Ishikawa (cell line): ENCODE measurements around the gene CLCNKB.

Experiments used
- CEBPB ChIP-seq: IDR thresholded peaks from 2 replicates; pipeline ENCODE4 v1.6.1; 2012
- CREB1 ChIP-seq: IDR thresholded peaks from 2 replicates; pipeline ENCODE4 v1.6.1; 2012; ENCODE audit warnings: low read depth
- EGR1 ChIP-seq: IDR thresholded peaks from 2 replicates; pipeline ENCODE4 v1.6.1; 2012
- EP300 ChIP-seq: IDR thresholded peaks from 2 replicates; pipeline ENCODE4 v1.6.1; 2012; ENCODE audit warnings: borderline replicate concordance
- FOXM1 ChIP-seq: IDR thresholded peaks from 2 replicates; pipeline ENCODE4 v1.6.1; 2012; ENCODE audit warnings: low read depth, borderline replicate concordance
- MAX ChIP-seq: IDR thresholded peaks from 2 replicates; pipeline ENCODE4 v1.6.1; 2012
- NFIC ChIP-seq: IDR thresholded peaks from 2 replicates; pipeline ENCODE4 v1.6.1; 2012
- RAD21 ChIP-seq: IDR thresholded peaks from 2 replicates; pipeline ENCODE4 v1.6.1; 2012; ENCODE audit warnings: low read depth
- REST ChIP-seq: IDR thresholded peaks from 2 replicates; pipeline ENCODE4 v1.6.1; 2012; ENCODE audit warnings: low read depth, mild to moderate bottlenecking
- TCF12 ChIP-seq: IDR thresholded peaks from 2 replicates; pipeline ENCODE4 v1.6.1; 2012; ENCODE audit warnings: low read depth
- TEAD4 ChIP-seq: IDR thresholded peaks from 2 replicates; pipeline ENCODE4 v1.6.1; 2012
- USF1 ChIP-seq: IDR thresholded peaks from 2 replicates; pipeline ENCODE4 v1.6.1; 2012
- YY1 ChIP-seq: IDR thresholded peaks from 2 replicates; pipeline ENCODE4 v1.6.1; 2012; ENCODE audit warnings: low read depth
- ZBTB7A ChIP-seq: IDR thresholded peaks from 2 replicates; pipeline ENCODE4 v1.6.1; 2012; ENCODE audit warnings: low read depth

The CLCNKB gene

GRCh38 chr1:16029288-16029687 lies 14.3 kb upstream of the CLCNKB start:
- no peak for TF ChIP-seq TCF12
- peak; percentile 68 for TF ChIP-seq NFIC
- no peak for TF ChIP-seq USF1
- no peak for TF ChIP-seq EGR1

- no peak for TF ChIP-seq TEAD4
- TF ChIP-seq USF1 = no peak
- TF ChIP-seq MAX = no peak
- TF ChIP-seq ZBTB7A = no peak
- no peak for TF ChIP-seq REST
- TF ChIP-seq EP300 = no peak
- no peak for TF ChIP-seq TCF12
- TF ChIP-seq FOXM1 = no peak
- TF ChIP-seq NFIC = no peak
- no peak for TF ChIP-seq EGR1
- no peak for TF ChIP-seq RAD21
Measured at GRCh38 chr1:16031551-16031950, 12.0 kb upstream of the CLCNKB start.

GRCh38 chr1:16032388-16033102 lies 11.0 kb upstream of the CLCNKB start:
- TF ChIP-seq FOXM1 (no peak), RAD21 (peak; percentile 97), USF1 (no peak), EGR1 (peak; percentile 81), REST (no peak)

- 0 out of 2 replicates have a peak, but pooled peaks have one; percentile 21 for TF ChIP-seq ZBTB7A
Measured at GRCh38 chr1:16033103-16033632, 10.4 kb upstream of the CLCNKB start.

- TF ChIP-seq TEAD4 (no peak), EGR1 (no peak), CREB1 (no peak), EP300 (no peak), MAX (no peak), ZBTB7A (no peak), RAD21 (no peak), YY1 (no peak), NFIC (no peak), USF1 (no peak), CEBPB (no peak), TCF12 (no peak), REST (no peak)
Measured at GRCh38 chr1:16038620-16038912, 5.0 kb upstream of the CLCNKB start.
